BLaER1 (cell line): ENCODE measurements around the gene FBLIM1.

Experiments
- H3K27ac ChIP-seq: shearing (Covaris generic); formaldehyde crosslinking; 2 replicates; pipeline ENCODE4 v1.8.1; 2022
- H3K27me3 ChIP-seq: shearing (Covaris generic); formaldehyde crosslinking; 2 replicates; pipeline ENCODE4 v1.8.1; 2022
- H3K36me3 ChIP-seq: shearing (Covaris generic); formaldehyde crosslinking; 2 replicates; pipeline ENCODE4 v1.8.1; 2022
- H3K4me1 ChIP-seq: shearing (Covaris generic); formaldehyde crosslinking; 2 replicates; pipeline ENCODE4 v1.8.1; 2022
- H3K4me2 ChIP-seq: shearing (Covaris generic); formaldehyde crosslinking; 2 replicates; pipeline ENCODE4 v1.8.1; 2022
- H3K4me3 ChIP-seq: shearing (Covaris generic); formaldehyde crosslinking; 2 replicates; pipeline ENCODE4 v1.8.1; 2022
- H3K9ac ChIP-seq: shearing (Covaris generic); formaldehyde crosslinking; 2 replicates; pipeline ENCODE4 v1.8.1; 2022
- H3K9me3 ChIP-seq: shearing (Covaris generic); formaldehyde crosslinking; 2 replicates; pipeline ENCODE4 v1.8.1; 2022
- H4K20me1 ChIP-seq: shearing (Covaris generic); formaldehyde crosslinking; 2 replicates; pipeline ENCODE4 v1.8.1; 2022
- Cebpa-rat ChIP-seq: shearing (Covaris generic); IDR thresholded peaks from 2 replicates; pipeline ENCODE4 v1.8.1; 2022

Gene FBLIM1

DNA sequence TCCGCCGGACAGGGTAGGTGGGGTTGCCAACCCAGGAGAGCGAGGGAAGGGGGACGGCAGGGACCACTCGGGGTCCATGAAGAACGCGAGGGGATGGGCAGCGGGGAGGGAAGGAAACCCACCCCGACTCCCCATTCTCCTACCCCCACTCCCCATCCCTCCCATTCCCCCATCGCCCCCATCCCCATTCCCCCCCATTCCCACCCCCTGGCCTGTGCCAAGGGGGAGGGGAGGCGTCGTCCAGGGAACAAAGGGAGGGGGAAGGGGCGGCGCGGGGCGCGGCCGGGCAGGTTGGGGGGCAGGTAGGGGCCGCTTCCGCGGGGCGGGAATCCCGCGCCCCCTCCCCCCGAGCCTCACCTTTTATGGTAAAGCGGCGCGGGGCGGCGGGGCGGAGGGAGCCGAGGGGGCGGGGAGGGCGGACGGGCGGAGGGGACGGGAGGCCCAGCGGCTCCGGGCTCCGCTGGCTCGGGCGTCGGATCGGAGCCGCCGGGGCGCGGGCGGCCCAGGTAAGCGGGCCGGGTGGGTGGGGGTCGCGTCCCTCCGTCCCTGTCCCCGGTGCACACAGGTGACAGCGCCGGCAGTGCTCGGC, at the start of gene FBLIM1:
Gene FBLIM1 (plus strand): TSS at position 453 of the 589 bp plus-strand sequence. CDS start 6,189 bp downstream, outside the sequence.
- no peak within 1 kb of the TSS for H3K9ac ChIP-seq

GRCh38 chr1:15709226-15709625, 49.4 kb upstream of the FBLIM1 start:
- H3K4me1 ChIP-seq, result peaks cover 11% of the 10 kb centered on the region; the same call in 1 of the 2 replicates
- H3K36me3 ChIP-seq, result peaks cover 39% of the 10 kb centered on the region
- no peak overlapping the region for H3K4me2 ChIP-seq
- no peak for TF ChIP-seq Cebpa-rat
- H4K20me1 ChIP-seq, result peaks cover 100% of the 10 kb centered on the region
- H3K9me3 ChIP-seq, result no peaks in the 10 kb centered on the region
- no peak overlapping the region for H3K4me3 ChIP-seq
- H3K9ac ChIP-seq, result no peak overlapping the region
- H3K27ac ChIP-seq, result no peak overlapping the region
- H3K27me3 ChIP-seq, result no peaks in the 10 kb centered on the region

More for the DNA sequence above, at the start of gene FBLIM1:
- TF ChIP-seq Cebpa-rat, result no peak
- peaks cover 77% of the 10 kb centered on the region for H3K27me3 ChIP-seq
- peaks cover 17% of the 10 kb centered on the region for H3K4me1 ChIP-seq
- H3K36me3 ChIP-seq, result no peaks in the 10 kb centered on the region
- peak within 1 kb of the TSS; percentile 42 for H3K4me3 ChIP-seq
- peak within 1 kb of the TSS; percentile 45 for H3K4me2 ChIP-seq
- no peak within 1 kb of the TSS for H3K27ac ChIP-seq
- H3K9me3 ChIP-seq, result no peaks in the 10 kb centered on the region
- H4K20me1 ChIP-seq, result peaks cover 34% of the 10 kb centered on the region

DNA sequence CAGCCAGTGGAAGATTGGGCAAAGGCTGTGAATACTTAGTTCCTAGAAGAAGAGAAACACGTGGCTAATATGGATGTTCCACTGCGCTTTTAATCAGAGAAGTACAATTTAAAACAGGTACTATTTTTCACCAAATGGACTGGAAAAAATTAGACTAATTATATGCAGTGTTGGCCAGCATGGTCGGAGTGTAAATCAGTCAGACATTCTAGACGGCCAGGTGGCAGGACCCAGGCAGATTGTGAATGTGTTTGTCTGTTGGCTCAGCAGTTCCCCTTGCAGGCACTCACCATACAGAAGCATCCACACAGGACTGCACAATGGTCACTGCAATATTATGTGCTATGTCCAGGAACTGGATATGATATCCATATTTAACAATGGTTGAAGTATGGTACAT, 46.4 kb upstream of the FBLIM1 start:
- peaks cover 100% of the 10 kb centered on the region for H4K20me1 ChIP-seq
- H3K4me3 ChIP-seq, result no peak overlapping the region
- no peaks in the 10 kb centered on the region for H3K9me3 ChIP-seq
- TF ChIP-seq Cebpa-rat, result no peak
- no peak overlapping the region for H3K4me2 ChIP-seq
- peaks cover 37% of the 10 kb centered on the region for H3K36me3 ChIP-seq
- peaks cover 6% of the 10 kb centered on the region; the same call in 1 of the 2 replicates for H3K4me1 ChIP-seq
- H3K9ac ChIP-seq, result no peak overlapping the region
- no peaks in the 10 kb centered on the region for H3K27me3 ChIP-seq
- no peak overlapping the region for H3K27ac ChIP-seq

DNA sequence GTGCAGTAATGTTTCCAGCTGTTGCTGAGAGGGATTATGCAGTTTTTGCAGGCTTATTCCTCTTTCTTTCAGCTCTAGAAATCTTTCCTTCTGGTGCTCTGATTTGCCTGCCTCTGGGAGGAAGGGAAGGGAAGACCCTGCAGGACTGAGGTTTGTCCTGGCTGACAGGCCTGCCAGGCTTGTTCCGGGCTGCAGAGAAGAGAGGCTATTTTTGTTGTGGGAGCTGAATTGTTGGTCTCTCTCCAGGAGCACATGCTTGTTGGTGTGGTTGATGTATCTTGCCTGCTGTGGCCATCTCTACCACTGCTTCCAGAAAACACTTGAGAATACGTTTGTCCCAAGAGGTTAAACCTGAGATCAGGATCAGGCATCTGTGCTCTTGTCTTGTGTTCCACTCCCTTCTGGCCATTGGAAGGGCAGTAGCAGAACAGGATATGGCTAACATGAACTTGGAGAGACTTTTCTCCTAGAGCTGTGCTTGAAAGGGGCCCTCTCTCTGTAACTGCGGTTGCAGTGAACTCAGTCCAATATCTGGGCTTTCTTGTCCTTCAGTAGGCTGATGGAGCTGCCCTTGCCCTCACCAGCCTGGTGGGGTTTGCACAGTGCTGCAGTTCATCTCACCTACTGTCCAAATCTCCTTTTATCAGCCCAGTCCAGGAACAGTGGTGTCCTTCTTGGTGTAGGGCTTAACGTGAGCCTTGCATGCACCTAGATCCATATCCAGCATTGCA, 44.0 kb upstream of the FBLIM1 start:
- H3K27me3 ChIP-seq, result no peaks in the 10 kb centered on the region
- H3K27ac ChIP-seq, result no peak overlapping the region
- no peak overlapping the region for H3K9ac ChIP-seq
- no peaks in the 10 kb centered on the region for H3K9me3 ChIP-seq
- peaks cover 94% of the 10 kb centered on the region for H4K20me1 ChIP-seq
- no peak overlapping the region for H3K4me3 ChIP-seq
- peaks cover 46% of the 10 kb centered on the region for H3K36me3 ChIP-seq
- TF ChIP-seq Cebpa-rat, result no peak
- H3K4me2 ChIP-seq, result no peak overlapping the region
- H3K4me1 ChIP-seq, result no peaks in the 10 kb centered on the region

GRCh38 chr1:15717418-15718125, 41.0 kb upstream of the FBLIM1 start:
- Histone ChIP-seq H3K4me3 (no peak overlapping the region), H3K4me1 (no peaks in the 10 kb centered on the region), H3K27ac (no peak overlapping the region), H3K27me3 (no peaks in the 10 kb centered on the region), H3K9me3 (no peaks in the 10 kb centered on the region), H3K9ac (no peak overlapping the region), H4K20me1 (peaks cover 74% of the 10 kb centered on the region), H3K4me2 (no peak overlapping the region), H3K36me3 (peaks cover 75% of the 10 kb centered on the region)
- no peak for TF ChIP-seq Cebpa-rat

GRCh38 chr1:15718199-15718601, 40.4 kb upstream of the FBLIM1 start:
- no peaks in the 10 kb centered on the region for H3K9me3 ChIP-seq
- no peaks in the 10 kb centered on the region for H3K27me3 ChIP-seq
- H3K27ac ChIP-seq, result no peak overlapping the region
- no peak overlapping the region for H3K4me3 ChIP-seq
- H4K20me1 ChIP-seq, result peaks cover 68% of the 10 kb centered on the region
- TF ChIP-seq Cebpa-rat, result no peak
- H3K4me1 ChIP-seq, result no peaks in the 10 kb centered on the region
- H3K36me3 ChIP-seq, result peaks cover 82% of the 10 kb centered on the region
- H3K4me2 ChIP-seq, result no peak overlapping the region
- no peak overlapping the region for H3K9ac ChIP-seq

DNA sequence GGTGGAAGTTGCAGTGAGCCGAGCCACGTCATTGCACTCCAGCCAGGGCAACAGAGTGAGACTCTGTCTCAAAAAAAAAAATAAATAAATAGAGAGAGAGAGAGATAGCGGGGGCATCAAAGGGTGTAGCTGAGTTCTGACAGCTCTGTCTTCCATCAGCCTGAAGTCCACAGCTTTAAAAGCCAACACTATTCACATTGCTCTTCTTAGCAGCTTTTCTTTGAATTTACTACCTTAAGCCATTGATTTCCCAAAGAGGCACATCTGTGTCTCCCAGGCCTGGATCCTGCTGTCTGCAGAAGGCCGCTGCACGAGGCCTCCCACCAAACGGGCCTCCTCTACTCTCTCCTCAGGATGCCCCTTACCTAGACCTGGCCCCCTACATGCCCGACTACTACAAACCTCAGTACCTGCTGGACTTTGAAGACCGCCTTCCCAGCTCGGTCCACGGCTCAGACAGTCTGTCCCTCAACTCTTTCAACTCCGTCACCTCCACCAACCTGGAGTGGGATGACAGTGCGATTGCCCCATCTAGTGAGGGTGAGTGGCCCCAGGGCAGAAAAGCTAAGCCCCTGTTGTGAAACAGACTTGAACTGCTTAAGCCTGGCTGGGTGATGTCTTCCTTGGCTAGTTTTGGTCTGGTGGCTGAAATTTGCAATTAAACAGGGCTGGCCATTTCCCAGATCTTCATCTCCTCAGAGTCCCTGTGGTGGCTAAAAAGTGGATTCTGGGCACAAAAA, 39.0 kb upstream of the FBLIM1 start:
- peaks cover 91% of the 10 kb centered on the region for H3K36me3 ChIP-seq
- H3K27me3 ChIP-seq, result no peaks in the 10 kb centered on the region
- H3K27ac ChIP-seq, result no peak overlapping the region
- H3K9me3 ChIP-seq, result no peaks in the 10 kb centered on the region
- no peak overlapping the region for H3K9ac ChIP-seq
- H3K4me3 ChIP-seq, result no peak overlapping the region
- TF ChIP-seq Cebpa-rat, result no peak
- H3K4me2 ChIP-seq, result no peak overlapping the region
- no peaks in the 10 kb centered on the region for H3K4me1 ChIP-seq
- H4K20me1 ChIP-seq, result peaks cover 54% of the 10 kb centered on the region

GRCh38 chr1:15720861-15721260, 37.7 kb upstream of the FBLIM1 start:
- TF ChIP-seq Cebpa-rat, result no peak
- no peaks in the 10 kb centered on the region for H3K4me1 ChIP-seq
- no peak overlapping the region for H3K9ac ChIP-seq
- no peak overlapping the region for H3K27ac ChIP-seq
- no peaks in the 10 kb centered on the region for H3K9me3 ChIP-seq
- H3K27me3 ChIP-seq, result no peaks in the 10 kb centered on the region
- peaks cover 97% of the 10 kb centered on the region for H3K36me3 ChIP-seq
- H3K4me2 ChIP-seq, result no peak overlapping the region
- H4K20me1 ChIP-seq, result peaks cover 41% of the 10 kb centered on the region
- no peak overlapping the region for H3K4me3 ChIP-seq

DNA sequence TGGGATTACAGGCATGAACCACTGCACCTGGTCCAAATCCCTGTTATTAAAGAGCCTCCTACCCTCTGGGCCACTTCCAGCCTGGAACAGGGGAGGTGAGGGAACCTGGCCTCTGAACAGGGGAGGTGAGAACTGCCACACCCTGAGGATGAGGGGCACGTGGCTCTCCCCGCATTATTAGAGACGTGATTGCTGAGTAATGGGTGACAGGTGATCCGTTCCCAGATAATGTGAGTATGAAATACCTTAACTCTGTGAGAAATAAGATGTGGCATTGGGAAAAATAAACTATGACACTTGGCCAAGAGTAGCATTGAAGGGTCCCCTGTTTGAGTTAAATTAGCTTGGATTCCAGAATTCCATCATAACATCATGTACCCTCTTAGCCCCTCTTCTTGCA, 36.2 kb upstream of the FBLIM1 start:
- Histone ChIP-seq H3K36me3 (peaks cover 97% of the 10 kb centered on the region), H3K4me2 (no peak overlapping the region), H3K27me3 (no peaks in the 10 kb centered on the region), H4K20me1 (peaks cover 33% of the 10 kb centered on the region), H3K9ac (no peak overlapping the region), H3K9me3 (no peaks in the 10 kb centered on the region), H3K4me1 (peaks cover 3% of the 10 kb centered on the region), H3K4me3 (no peak overlapping the region), H3K27ac (no peak overlapping the region)
- TF ChIP-seq Cebpa-rat, result no peak
